HepG2 (cell line): ENCODE measurements around the gene ADAMTS17. TPM values are rescaled to one million over a fixed set of nuclear protein-coding genes. Genes with fewer than 3 reads are reported as not detected.

Experiments used
- ATAC-seq: fragments of 200-7000 bp; cut with Tn5 transposase; 3 replicates; pipeline ENCODE4 v1.9.1; 2020; ENCODE audit warnings: mild to moderate bottlenecking, moderate library complexity
- BruUV-seq: library from RNA; stranded (reverse); fragments of 400-500 nt; replicated peaks from 2 replicates; lab custom pipeline; 2021; lab: Mats Ljungman, UMichigan
- CTCF ChIA-PET: fragments of 300-600 bp; formaldehyde crosslinking; extraction: SDS; loops from one replicate; lab custom pipeline; 2021; ENCODE audit warnings: low total read pairs, inconsistent platforms, low intra/inter-chr PET ratio; lab: Yijun Ruan, JAX
- POLR2A ChIA-PET: fragments of 350-600 bp; sonication (Branson Sonifier 250); formaldehyde crosslinking; loops from one replicate; lab custom pipeline; 2020; ENCODE audit warnings: antibody characterized with exemption, inconsistent platforms; lab: Yijun Ruan, JAX
- DNase-seq: peaks from one replicate; pipeline ENCODE4 v3.0.0-alpha.2; 2015; ENCODE audit warnings: low spot score
- FAIRE-seq: peaks from 3 replicates; lab custom pipeline; 2011; peaks lifted over from hg19 to GRCh38; lab: Jason Lieb, UNC
- H2AFZ ChIP-seq: one replicate; pipeline ENCODE4 v1.6.1; 2011; ENCODE audit warnings: low read length, inconsistent platforms
- H3K27ac ChIP-seq: fragments of 300-600 bp; 3 replicates; pipeline ENCODE4 v1.8.0; 2011; ENCODE audit warnings: mixed run types, mild to moderate bottlenecking, mixed read lengths, low read length, inconsistent platforms; ENCODE audit not compliant: insufficient read depth; ENCODE audit errors: extremely low read length
- H3K27me3 ChIP-seq, 2 experiments: fragments of 200-600 bp in 1 of 2; 2 replicates in 1 of 2; 3 replicates in 1 of 2; pipeline versions ENCODE4 v1.6.0 to v1.8.0; 2011; ENCODE audit warnings: low read length in 2 of 2, mild to moderate bottlenecking in 2 of 2, moderate library complexity in 2 of 2, inconsistent platforms in 1 of 2; ENCODE audit not compliant: insufficient read depth in 2 of 2, control insufficient read depth in 1 of 2
- H3K36me3 ChIP-seq, 2 experiments: fragments of 200-600 bp in 1 of 2; replicated peaks in 1 of 2; 2 replicates in 1 of 2; 3 replicates in 1 of 2; pipeline versions ENCODE4 v1.5.1 to v1.8.0; 2011; ENCODE audit warnings: low read length in 2 of 2, inconsistent platforms in 1 of 2; ENCODE audit not compliant: insufficient read depth in 2 of 2, control insufficient read depth in 1 of 2
- H3K4me1 ChIP-seq: 2 replicates; pipeline ENCODE4 v1.5.1; 2012; ENCODE audit warnings: low read length, inconsistent platforms; ENCODE audit not compliant: insufficient read depth
- H3K4me2 ChIP-seq: 2 replicates; pipeline ENCODE4 v1.6.0; 2011; ENCODE audit warnings: low read depth, low read length, inconsistent platforms
- H3K4me3 ChIP-seq, 3 experiments: fragments of 200-600 bp in 1 of 3; sonication (generic), shearing (Covaris generic) in 1 of 3; replicated peaks in 1 of 3; 2 replicates each; pipeline ENCODE4 v1.5.1; 2011 to 2016; ENCODE audit warnings: low read length in 3 of 3, inconsistent platforms in 2 of 3, low read depth in 2 of 3, mild to moderate bottlenecking in 2 of 3, control low read depth in 1 of 3, mixed read lengths in 1 of 3; ENCODE audit not compliant: insufficient read depth in 1 of 3
- H3K79me2 ChIP-seq: one replicate; pipeline ENCODE4 v1.6.1; 2011; ENCODE audit warnings: low read length, inconsistent platforms; ENCODE audit not compliant: insufficient read depth
- H3K9ac ChIP-seq: 2 replicates; pipeline ENCODE4 v1.6.0; 2011; ENCODE audit warnings: mild to moderate bottlenecking, low read depth, low read length, inconsistent platforms; ENCODE audit not compliant: insufficient read depth
- H3K9me3 ChIP-seq: 2 replicates; pipeline ENCODE4 v1.5.1; 2012; ENCODE audit warnings: mild to moderate bottlenecking, low read length
- H4K20me1 ChIP-seq: 2 replicates; pipeline ENCODE4 v1.6.0; 2011; ENCODE audit warnings: inconsistent platforms, mild to moderate bottlenecking, low read length, moderate library complexity; ENCODE audit not compliant: insufficient read depth
- CCDC6 ChIP-seq: sonication (generic); formaldehyde crosslinking; IDR thresholded peaks from 2 replicates; pipeline ENCODE4 v1.8.1; 2022; ENCODE audit warnings: mild to moderate bottlenecking, missing genetic modification reagents, moderate library complexity
- CREM ChIP-seq, 2 experiments: sonication (generic) in 1 of 2; formaldehyde crosslinking in 1 of 2; IDR thresholded peaks; 2 replicates each; pipeline versions ENCODE4 v1.4.0 to v1.6.1; 2016 to 2020; ENCODE audit warnings: antibody characterized with exemption in 1 of 2, mild to moderate bottlenecking in 1 of 2, missing genetic modification reagents in 1 of 2
- ELF4 ChIP-seq: sonication (generic); formaldehyde crosslinking; IDR thresholded peaks from 2 replicates; pipeline ENCODE4 v1.5.0; 2020; ENCODE audit warnings: missing genetic modification reagents, mild to moderate bottlenecking, moderate library complexity, borderline replicate concordance
- GTF2F1 ChIP-seq: fragments of 150-350 bp; IDR thresholded peaks from 2 replicates; pipeline ENCODE4 v1.6.1; 2014; ENCODE audit warnings: low read length
- HMGA1 ChIP-seq: sonication (generic); formaldehyde crosslinking; conservative IDR thresholded peaks from 2 replicates; pipeline ENCODE4 v1.4.0; 2020; ENCODE audit warnings: missing genetic modification reagents
- MYC ChIP-seq: sonication (generic); formaldehyde crosslinking; IDR thresholded peaks from 2 replicates; pipeline ENCODE4 v1.9.0; 2021; ENCODE audit warnings: missing genetic modification reagents, borderline replicate concordance
- SIX1 ChIP-seq: sonication (generic); formaldehyde crosslinking; IDR thresholded peaks from 2 replicates; pipeline ENCODE4 v1.4.0; 2020; ENCODE audit warnings: missing genetic modification reagents, borderline replicate concordance
- ZNF253 ChIP-seq: sonication (generic); formaldehyde crosslinking; IDR thresholded peaks from 2 replicates; pipeline ENCODE4 v1.8.0; 2022; ENCODE audit warnings: mild to moderate bottlenecking, missing genetic modification reagents, borderline replicate concordance
- WGBS: methylation state at CpG from one replicate; pipeline ENCODE4 v1.1.6; 2017; ENCODE audit warnings: low lambda C conversion rate; 5-methylcytosine and 5-hydroxymethylcytosine counted together
- in situ Hi-C: cut with HindIII; loops from 2 replicates; pipeline ENCODE4 v1.10.0; 2017; ENCODE audit warnings: low pct_unique_long_range_greater_than_20kb; ENCODE audit not compliant: extremely low pct_ligation_motif_present
- intact Hi-C: fragments of 100-400 bp; cut with micrococcal nuclease; formaldehyde crosslinking; loops from one replicate; pipeline ENCODE4 v1.10.0; 2022; ENCODE audit not compliant: unreplicated experiment
- polyA plus RNA-seq, 8 experiments: library from polyadenylated mRNA; depleted of rRNA in 3 of 8; stranded (reverse) in 7 of 8; unstranded in 1 of 8; fragments of >200 nt; fragmentation: Illumina TruSeq in 4 of 8; extraction: Trizol in 4 of 8; gene quantifications; 2 replicates each; pipeline versions ENCODE4 v1.2.1 to v1.2.3, GENCODE V29; 2011 to 2016; ENCODE audit warnings: low read depth in 4 of 8, missing spikeins in 1 of 8, mixed read lengths in 1 of 8; ENCODE audit not compliant: insufficient read depth in 1 of 8
- total RNA-seq, 5 experiments: library from RNA; depleted of rRNA; stranded (reverse); fragments of >200 nt; fragmentation: Illumina TruSeq; extraction: Trizol; gene quantifications; 2 replicates each; pipeline ENCODE4 v1.2.3, GENCODE V29; 2016; ENCODE audit warnings: low read depth in 1 of 5
- TF ChIP-seq, protein P1 (sequence below): sonication (generic); formaldehyde crosslinking; IDR thresholded peaks from 2 replicates; pipeline ENCODE4 v1.5.0; 2020; ENCODE audit warnings: mild to moderate bottlenecking, missing genetic modification reagents
- TF ChIP-seq, protein P2 (sequence below): sonication (generic); formaldehyde crosslinking; IDR thresholded peaks from 2 replicates; pipeline ENCODE4 v1.9.0; 2021; ENCODE audit warnings: missing genetic modification reagents, mild to moderate bottlenecking, borderline replicate concordance

Gene ADAMTS17
- total and polyA plus RNA-seq, 2 of the 13 experiments (the other 11 are each of a cell fraction or from before 2014, with no cell fraction given), result 0.02 to 0.04 TPM

DNA sequence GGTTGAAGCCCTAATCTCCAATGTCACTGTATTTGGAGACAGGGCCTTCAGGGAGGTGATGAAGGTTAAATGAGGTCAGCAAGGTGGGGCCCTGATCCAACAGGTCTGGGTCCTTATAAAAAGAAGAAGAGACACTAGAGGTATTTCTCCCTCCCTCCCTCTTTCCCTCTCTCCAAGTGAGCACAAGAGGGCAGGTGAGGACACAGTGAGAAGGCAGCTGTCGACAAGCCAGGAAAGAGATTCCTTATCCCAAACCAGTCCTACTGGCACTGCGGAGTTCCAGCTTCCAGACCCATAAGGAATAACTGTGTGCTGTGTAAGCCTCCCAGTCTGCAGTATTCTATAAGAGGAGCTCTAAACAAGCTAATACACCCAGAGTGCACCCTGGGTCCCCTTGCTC lies 134.7 kb downstream of the ADAMTS17 start:
- no peak overlapping the region for H3K27ac ChIP-seq
- H3K9ac ChIP-seq, result no peak overlapping the region
- no peak for TF ChIP-seq ZNF253
- TF ChIP-seq, protein P1, sequence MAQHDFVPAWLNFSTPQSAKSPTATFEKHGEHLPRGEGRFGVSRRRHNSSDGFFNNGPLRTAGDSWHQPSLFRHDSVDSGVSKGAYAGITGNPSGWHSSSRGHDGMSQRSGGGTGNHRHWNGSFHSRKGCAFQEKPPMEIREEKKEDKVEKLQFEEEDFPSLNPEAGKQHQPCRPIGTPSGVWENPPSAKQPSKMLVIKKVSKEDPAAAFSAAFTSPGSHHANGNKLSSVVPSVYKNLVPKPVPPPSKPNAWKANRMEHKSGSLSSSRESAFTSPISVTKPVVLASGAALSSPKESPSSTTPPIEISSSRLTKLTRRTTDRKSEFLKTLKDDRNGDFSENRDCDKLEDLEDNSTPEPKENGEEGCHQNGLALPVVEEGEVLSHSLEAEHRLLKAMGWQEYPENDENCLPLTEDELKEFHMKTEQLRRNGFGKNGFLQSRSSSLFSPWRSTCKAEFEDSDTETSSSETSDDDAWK (CRISPR knock-in tag), result no peak
- no peak for TF ChIP-seq MYC (CRISPR knock-in tag)
- no peak for TF ChIP-seq ELF4 (CRISPR knock-in tag)
- TF ChIP-seq CCDC6 (CRISPR knock-in tag), result no peak
- TF ChIP-seq CREM (IDR thresholded peaks at IDR 0.05), result no peak
- no peak for TF ChIP-seq CREM (CRISPR knock-in tag; IDR thresholded peaks at IDR 0.05)
- TF ChIP-seq HMGA1 (CRISPR knock-in tag), result no peak
- TF ChIP-seq, protein P2, sequence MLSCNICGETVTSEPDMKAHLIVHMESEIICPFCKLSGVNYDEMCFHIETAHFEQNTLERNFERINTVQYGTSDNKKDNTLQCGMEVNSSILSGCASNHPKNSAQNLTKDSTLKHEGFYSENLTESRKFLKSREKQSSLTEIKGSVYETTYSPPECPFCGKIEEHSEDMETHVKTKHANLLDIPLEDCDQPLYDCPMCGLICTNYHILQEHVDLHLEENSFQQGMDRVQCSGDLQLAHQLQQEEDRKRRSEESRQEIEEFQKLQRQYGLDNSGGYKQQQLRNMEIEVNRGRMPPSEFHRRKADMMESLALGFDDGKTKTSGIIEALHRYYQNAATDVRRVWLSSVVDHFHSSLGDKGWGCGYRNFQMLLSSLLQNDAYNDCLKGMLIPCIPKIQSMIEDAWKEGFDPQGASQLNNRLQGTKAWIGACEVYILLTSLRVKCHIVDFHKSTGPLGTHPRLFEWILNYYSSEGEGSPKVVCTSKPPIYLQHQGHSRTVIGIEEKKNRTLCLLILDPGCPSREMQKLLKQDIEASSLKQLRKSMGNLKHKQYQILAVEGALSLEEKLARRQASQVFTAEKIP (CRISPR knock-in tag), result no peak
- no peak for TF ChIP-seq GTF2F1
- TF ChIP-seq SIX1 (CRISPR knock-in tag), result no peak
- no peaks in the 10 kb centered on the region for H3K9me3 ChIP-seq
- no peak overlapping the region for H3K4me3 ChIP-seq
- FAIRE-seq (no peak), ATAC-seq (no peak), DNase-seq (no peak)
- peaks cover 20% of the 10 kb centered on the region for H3K4me1 ChIP-seq
- BruUV-seq, result no TSS peak
- no peak overlapping the region for H3K4me2 ChIP-seq
- no peaks in the 10 kb centered on the region for H3K27me3 ChIP-seq
- H4K20me1 ChIP-seq, result no peaks in the 10 kb centered on the region
- H2AFZ ChIP-seq, result no peak overlapping the region
- H3K79me2 ChIP-seq, result no peaks in the 10 kb centered on the region
- 0% methylated on average over 1 of the region's 2 CpGs for WGBS
- in situ Hi-C loops (no loop called here), intact Hi-C loops (no loop called here)
- ChIA-PET CTCF (no interaction called here), POLR2A (no interaction called here)
- H3K36me3 ChIP-seq, result no peaks in the 10 kb centered on the region
